Measurements from ENCODE around the gene MYOF.

Gene MYOF, protein sequence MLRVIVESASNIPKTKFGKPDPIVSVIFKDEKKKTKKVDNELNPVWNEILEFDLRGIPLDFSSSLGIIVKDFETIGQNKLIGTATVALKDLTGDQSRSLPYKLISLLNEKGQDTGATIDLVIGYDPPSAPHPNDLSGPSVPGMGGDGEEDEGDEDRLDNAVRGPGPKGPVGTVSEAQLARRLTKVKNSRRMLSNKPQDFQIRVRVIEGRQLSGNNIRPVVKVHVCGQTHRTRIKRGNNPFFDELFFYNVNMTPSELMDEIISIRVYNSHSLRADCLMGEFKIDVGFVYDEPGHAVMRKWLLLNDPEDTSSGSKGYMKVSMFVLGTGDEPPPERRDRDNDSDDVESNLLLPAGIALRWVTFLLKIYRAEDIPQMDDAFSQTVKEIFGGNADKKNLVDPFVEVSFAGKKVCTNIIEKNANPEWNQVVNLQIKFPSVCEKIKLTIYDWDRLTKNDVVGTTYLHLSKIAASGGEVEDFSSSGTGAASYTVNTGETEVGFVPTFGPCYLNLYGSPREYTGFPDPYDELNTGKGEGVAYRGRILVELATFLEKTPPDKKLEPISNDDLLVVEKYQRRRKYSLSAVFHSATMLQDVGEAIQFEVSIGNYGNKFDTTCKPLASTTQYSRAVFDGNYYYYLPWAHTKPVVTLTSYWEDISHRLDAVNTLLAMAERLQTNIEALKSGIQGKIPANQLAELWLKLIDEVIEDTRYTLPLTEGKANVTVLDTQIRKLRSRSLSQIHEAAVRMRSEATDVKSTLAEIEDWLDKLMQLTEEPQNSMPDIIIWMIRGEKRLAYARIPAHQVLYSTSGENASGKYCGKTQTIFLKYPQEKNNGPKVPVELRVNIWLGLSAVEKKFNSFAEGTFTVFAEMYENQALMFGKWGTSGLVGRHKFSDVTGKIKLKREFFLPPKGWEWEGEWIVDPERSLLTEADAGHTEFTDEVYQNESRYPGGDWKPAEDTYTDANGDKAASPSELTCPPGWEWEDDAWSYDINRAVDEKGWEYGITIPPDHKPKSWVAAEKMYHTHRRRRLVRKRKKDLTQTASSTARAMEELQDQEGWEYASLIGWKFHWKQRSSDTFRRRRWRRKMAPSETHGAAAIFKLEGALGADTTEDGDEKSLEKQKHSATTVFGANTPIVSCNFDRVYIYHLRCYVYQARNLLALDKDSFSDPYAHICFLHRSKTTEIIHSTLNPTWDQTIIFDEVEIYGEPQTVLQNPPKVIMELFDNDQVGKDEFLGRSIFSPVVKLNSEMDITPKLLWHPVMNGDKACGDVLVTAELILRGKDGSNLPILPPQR (N-terminal part only)

DNA sequence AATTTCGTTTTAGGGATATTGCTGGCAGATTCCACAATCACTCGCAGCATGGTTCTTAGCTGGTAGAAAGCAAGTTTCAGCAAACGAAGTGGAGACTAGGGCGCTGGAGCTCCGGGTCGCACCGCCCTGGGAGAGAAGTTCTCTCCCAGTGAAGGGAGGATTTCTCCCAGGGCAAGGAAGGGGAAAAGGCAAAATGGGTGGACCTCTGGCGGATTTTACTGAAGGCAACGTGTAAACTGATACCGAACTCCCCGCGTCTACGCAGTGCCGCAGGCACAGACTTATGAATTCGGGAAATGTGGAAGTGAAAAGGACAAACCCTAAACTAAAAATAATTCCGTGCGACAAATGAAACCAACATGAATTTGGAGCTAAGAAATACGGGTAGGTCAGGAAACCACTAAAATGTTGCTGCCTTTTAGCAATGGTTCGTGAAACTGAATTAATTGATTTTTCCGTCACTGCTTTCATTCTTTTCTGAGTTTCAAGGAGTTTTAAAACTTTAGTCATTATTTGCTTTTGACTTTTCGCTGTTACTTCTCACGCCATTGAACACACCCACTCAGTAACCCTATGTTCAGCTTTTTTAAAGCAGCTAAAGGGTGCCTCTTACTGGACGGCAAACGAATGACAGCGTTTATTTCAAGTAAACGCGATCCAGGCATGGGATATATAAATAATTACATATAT is at the start of gene MYOF:
MYOF (minus strand) TSS at position 190 of the 690 bp plus-strand sequence; CDS start at position 50, 140 bp downstream.
- peak; percentile 26 to 65 (median 64) for DNase-seq

DNA sequence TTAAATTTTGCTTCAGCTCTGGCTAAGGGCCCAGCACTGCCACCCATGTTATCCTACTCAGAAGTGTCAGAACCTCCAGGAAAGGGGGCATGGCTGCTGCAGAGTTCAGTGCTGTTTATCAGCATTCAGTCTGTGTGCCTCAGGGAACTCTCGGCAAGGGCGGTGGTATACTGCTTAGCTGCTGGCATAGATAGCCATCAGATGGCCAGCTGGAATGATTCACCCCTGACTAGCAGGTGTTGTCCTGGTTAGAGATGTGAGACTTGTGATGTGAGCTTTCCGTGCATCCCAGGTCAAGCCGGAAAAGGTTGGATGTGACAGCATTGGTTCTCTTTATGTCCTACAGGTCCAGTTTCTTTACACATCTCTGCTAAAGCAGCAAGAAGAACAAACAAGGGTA is 36.4 kb upstream of the MYOF start:
- DNase-seq, result no peak

DNA sequence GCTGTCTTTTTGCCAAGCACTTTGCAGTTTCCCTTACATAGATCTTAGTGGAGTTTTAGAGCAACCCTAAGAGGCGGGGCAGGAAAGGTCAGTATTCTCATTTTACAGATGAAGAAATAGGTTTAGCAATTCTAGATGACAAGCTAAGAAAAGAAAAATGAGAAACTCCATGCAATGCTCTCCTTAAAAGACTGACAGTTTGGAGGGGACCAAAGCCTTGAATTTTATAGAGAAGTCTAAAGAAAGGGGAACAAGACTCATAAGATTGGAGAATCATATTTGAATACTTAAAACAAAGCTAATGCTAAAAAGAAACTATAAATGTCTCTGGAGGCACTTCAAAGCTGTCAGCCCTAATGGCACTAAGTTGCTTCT is 33.9 kb upstream of the MYOF start:
- no peak for DNase-seq

DNA sequence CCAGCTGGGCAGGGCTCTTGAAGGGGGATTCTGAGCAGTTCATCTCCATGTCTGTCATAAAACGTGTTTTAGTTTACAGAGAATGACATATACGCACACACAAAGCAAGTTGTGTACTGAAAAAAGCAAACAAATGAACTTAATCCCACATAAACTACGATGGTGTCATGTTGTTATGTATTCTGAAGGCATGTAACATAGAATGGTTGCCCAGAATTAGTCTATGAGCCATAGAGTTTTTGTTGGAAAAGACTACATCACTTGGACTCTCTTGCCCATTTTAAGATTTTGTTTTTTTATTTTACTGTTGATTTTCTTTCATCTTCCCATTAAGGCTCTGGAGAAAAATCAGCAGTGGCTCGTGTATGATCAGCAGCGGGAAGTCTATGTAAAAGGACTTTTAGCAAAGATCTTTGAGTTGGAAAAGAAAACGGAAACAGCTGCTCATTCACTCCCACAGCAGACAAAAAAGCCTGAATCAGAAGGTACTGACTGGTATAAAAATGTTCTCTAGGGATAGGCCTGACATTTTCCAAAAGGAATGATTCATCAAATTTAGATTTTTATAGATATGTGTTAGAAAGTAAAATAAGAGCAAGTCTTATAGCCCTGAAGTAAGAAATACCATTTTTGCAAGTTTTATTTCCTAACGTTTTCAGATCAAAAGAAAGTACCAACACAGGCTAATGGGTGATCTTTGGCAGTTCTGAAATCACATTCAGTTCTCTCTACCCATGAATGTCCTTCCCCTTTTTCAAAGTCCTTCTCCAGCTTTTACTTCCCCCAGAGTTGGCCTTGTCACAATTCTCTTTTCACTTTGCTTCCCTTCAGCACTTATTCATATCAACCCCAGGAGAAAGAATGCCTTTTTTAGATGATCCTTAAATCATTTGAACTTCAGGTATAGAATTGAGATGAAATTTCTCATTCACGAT is 33.2 kb upstream of the MYOF start:
- no peak for DNase-seq

DNA sequence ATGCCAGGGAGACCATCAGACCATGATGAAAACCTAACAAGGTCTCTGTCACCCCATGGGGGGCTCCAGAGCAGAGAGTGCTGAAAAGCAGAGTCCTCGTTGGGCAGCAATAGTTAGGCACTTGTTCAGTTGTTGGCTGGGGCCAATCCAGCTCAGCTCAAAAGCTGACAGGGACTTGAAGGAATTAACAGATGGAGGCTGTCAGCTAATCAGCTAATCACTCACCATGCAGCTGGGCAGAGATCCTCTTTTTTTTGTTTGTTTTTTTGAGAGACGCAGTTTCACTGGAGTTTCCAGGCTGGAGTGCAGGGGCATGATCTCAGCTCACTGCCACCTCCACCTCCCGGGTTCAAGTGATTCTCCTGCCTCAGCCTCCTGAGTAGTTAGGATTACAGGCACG is 32.4 kb upstream of the MYOF start:
- DNase-seq, result no peak

DNA sequence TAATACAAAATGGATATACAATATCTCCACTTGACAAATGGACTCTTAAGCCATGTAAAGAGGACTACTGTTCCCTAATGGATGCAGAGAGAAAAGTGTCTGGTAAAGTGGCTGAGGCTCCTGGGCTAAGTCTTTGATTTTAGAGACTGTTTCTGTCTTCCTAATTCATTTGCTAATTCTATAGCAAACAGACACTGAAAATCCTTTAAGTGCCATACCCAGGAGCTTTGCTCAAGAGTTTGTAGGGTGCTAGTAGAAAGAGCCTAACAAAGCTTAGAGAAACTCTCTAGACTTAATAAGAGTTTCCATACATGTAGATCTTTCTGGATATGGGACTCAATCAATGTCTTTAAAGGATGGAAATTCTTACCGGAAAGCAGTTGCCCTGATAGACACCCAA is 31.0 kb upstream of the MYOF start:
- DNase-seq, result peak in 1 of 3 experiments; percentile 29

DNA sequence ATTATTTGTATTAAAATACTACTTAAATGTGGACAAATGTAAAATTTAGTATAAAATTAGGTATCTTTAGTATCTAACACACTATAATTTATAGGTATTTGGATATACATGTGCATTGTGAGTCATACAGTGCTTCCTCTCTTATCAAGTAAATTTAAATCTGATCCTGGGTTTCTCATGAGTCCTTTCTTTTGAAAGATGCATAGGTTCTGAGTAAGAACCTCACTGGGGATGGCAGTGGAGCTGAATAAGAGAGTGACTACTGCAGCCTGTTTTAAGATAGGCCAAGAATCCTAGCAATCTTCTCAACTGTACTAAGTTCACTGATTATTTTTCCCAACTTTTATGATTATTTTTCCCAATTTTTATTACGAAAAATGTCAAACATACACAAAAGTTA is 30.4 kb upstream of the MYOF start:
- DNase-seq, result no peak

DNA sequence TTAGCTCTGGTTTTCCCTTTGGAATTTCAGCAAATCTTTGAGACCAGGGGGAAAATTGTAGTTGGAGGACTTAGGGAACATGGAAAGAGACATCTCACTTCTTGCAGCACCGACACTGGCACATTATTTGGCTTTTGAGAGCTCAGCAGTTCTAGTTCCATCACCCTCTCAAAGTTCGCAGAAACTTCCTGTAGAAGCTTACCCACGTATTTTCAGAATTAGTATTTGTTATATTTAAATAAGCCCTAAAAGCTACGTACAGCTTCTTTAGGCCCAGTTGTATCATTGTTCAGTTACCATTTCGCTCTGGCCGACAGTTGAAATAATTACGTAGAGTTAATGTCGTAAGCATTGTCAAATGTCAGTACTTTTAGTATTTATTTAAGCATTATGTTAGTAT is 27.7 kb upstream of the MYOF start:
- no peak for DNase-seq

DNA sequence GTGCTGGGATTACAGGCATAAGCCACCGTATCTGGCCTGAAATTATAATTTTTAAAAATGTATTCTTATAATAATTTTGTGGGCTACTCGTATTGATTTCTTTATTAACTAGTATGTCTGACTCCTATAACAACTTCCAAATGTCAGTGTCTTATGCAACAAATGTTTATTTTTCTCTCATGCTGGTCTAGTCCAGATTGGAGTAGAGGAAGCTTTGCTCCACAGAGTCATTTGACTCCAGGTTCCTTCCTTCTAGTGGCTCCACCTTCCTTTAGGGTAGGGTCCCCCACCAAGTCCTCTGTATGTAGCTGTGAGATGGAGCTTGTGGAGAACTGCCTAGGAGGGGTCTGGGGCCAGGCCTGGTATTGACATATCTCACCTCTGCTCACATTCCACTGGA is 22.9 kb upstream of the MYOF start:
- DNase-seq, result no peak

DNA sequence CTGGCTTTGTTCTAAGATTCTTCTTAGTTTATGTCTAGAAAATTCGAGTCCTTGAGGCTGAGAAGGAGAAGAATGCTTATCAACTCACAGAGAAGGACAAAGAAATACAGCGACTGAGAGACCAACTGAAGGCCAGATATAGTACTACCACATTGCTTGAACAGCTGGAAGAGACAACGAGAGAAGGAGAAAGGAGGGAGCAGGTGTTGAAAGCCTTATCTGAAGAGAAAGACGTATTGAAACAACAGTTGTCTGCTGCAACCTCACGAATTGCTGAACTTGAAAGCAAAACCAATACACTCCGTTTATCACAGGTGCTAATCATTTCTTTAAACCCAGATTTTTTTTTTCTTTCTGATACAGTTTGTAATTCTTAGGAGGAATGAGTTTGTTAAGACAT is 20.9 kb upstream of the MYOF start:
- no peak for DNase-seq

DNA sequence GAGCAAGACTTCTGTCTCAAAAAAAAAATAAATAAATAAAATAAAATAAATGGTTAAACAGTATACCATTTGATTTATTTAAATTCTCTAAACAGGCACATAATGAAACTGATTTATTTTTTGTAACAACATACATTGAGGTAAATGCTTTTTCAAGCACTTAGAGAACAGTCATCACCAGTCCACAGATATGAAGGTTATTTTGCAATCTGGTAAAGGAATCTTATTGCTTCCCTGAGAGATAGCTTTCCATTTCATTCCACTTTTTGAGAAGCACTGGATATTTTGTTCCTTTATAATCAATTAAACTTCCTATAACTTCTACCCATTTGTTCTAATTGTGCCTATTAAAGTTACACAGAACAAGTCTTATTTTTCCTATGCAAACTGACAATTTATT is 19.5 kb upstream of the MYOF start:
- DNase-seq, result no peak

DNA sequence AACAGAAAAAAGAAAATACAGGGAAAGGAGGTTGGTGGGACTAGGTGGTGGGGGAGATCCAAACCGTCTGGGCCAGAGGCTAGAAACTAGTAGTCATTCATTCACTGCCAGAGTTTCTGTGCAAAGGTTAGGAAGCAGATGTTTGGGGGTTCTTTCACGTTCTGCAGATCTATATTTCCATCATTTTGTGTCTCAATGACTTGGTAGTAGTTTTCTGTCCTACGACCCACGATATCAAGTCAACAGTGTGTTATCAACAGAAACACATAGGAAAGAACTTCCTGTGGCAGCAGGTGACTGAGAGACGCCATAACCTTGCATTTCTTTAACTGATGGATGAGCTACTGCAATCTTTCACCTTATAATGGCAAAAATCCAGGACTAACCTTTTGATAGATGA is 16.0 kb upstream of the MYOF start:
- no peak for DNase-seq

DNA sequence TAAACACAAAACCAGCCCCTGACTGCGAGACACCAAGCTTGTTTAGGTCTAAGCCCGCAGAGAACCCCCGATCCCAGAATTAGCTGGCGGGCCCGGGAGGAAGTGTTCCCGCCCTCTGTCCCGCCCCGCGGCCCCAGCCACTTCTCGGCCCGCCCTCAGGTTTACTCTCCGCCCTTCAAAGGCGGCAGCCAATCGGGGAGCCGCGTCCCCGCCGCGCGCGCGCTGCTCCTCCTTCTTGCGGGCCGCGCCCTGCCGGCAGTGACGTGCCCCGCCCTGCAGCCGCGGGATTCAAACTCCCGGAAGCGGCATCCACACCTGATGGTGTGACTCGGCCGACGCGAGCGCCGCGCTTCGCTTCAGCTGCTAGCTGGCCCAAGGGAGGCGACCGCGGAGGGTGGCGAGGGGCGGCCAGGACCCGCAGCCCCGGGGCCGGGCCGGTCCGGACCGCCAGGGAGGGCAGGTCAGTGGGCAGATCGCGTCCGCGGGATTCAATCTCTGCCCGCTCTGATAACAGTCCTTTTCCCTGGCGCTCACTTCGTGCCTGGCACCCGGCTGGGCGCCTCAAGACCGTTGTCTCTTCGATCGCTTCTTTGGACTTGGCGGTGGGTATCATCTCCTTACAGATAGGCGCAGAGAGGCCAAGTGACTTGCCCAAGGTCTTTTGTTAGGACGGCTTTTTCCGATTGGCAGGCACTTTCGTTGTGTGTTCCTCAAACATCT is 14.3 kb upstream of the MYOF start, which contains the start of gene CEP55:
CEP55 (plus strand) TSS at position 291 of the 720 bp plus-strand sequence. CDS start 3,440 bp downstream, outside the sequence.
- peak; percentile 86 to 92 (median 89) for DNase-seq

DNA sequence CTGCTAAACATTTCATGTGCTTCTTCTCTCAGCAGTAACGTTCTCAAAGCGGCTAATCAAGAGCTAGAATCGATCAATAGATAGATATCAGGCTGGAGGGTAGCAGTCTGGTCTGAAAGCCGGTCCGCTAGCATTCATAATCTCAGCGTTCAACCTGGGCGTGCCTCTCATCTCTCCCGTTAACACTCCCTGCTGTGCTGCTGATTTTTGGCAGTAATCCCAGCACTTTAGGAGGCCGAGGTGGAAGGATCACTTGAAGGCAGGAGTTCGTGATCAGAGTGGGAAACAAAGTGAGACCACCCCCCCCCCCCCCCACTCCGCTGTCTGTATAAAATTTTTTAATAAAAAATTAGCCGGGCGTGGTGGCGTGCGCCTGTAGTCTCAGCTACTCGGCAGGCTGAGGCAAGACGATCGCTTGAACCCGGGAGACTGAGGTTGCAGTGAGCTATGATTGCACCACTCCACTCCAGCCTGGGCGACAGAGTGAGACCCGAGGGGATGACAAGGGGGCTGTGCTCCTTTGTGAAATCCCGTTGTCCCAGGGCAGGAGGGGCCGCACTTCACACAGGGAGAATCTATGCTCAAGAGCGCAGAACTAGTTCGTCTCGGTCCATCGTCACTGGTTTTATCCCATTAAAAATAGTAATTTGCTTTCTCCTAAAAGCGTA is 13.7 kb upstream of the MYOF start:
- peak; percentile 18 to 78 (median 58) for DNase-seq

DNA sequence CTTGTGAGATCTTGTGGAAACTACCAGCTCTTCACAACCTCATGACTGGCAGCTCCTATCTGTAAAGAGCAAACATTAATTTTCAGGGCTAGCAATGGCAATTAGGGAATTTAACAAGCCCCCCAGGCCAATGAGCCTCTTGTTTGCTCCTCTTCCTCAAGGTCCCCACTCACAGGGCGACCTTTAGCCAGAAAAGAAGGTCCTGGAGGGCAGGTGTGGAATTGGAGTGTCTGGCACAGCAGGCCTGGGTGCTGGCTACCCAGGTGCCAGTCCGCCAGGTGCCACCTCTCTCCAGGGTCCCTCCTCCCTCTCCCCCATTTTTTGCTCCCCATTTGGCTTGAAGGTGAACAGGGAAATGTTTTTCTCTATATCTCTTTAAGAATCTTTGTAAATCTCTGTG is 12.4 kb upstream of the MYOF start:
- peak in 1 of 3 experiments; percentile 7 for DNase-seq

DNA sequence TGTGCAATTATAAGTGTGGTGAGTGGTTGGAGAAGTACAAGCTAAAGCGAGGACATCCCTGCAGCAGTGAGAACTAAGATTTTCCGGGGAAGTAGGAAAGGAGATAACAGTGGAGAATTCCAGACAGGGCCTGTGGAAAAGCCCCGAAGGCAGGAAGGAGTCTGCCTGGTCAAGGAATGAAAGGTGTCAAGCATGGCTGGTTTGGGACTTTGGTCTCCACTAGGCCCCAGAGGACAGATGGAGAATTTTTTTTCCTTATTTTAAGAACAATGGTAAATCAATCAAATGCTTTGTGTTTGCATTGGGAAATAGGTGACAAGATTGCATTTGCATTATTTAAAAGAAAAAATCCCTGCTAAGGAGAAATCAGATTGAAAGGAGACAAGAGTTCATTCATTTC is 11.0 kb upstream of the MYOF start:
- DNase-seq, result no peak

DNA sequence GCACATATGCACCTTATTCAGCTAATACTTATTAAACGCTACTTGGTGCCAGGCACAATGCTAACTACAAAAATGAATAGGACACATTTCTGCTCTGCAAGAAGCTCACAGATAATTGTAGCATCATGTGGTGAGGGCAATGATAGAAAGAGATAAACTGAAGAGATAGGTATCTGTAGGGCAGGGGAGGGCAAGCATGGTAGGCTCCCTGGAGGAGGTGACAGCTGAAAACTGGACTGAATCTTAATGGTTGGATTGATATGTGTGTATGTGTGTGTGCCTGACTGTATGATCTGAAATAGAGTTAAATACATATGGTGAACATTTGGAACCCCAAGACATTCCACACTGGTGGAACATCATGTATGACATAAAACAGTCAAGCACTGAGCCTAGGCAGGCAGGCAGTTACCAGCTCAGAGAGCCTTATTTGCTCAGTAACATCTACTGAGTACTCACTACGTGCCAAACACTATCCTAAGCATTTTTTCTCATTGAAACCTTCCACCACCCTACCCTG is 9.5 kb upstream of the MYOF start:
- no peak for DNase-seq

DNA sequence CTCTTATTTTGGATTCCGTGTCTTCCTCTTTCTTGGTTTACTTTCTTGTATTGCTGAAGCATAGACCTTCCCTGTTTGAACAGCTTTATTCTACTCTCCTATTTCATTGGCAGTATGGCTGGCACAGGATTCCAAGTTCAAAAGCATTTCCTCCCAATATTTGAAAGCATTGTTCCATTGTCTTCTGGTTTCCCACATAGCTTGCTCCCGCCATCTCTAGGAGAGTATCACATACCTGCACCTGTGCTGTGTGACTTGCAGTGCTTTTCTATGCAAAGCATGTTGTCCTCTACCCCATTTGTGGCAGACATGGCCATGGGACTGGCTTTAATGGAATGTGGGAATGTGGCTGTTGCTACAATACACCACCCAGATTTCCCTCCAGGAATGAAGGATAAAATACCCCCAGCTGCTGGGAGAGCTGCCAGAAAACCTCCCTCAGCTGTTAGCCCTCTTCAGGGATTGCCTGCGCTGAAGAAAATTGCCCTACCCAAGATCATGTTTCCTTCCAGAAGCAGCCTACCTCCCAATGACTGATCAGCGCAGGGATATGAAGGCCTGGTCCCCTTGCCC is 6.9 kb upstream of the MYOF start:
- DNase-seq, result no peak

DNA sequence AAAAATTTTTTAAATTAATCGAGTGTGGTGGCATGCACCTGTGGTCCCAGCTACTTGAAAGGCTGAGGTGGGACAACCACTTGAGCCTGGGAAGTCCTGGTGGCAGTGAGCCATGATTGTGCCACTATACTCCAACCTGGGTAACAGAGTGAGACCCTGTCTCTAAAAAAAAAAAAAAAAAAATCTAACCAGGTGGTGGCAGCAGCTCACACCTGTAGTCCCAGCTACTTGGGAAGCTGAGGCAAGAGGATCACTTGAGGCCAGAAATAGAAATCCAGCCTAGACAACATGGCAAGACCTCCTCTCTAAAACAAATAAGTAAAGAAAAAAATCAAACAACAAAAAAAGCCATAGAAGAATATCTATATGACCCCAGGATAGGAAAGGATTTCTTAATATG is 3.6 kb upstream of the MYOF start:
- DNase-seq, result peak in 1 of 3 experiments; percentile 44

All from NCI-H1417 (cell line).